Smooth muscle cell (in vitro differentiated cells): ENCODE measurements around the gene MSANTD2. TPM values are rescaled to one million over a fixed set of nuclear protein-coding genes. Genes with fewer than 3 reads are reported as not detected.

Experiments used
- DNase-seq: peaks from one replicate; lab custom pipeline; 2025; ENCODE audit not compliant: unreplicated experiment; lab: John Stamatoyannopoulos, UW
- H2AFZ ChIP-seq: fragments of 200-600 bp; sonication (generic); 2 replicates; pipeline ENCODE4 v1.6.0; 2016; ENCODE audit warnings: antibody characterized with exemption, low read depth, mild to moderate bottlenecking
- H3F3A ChIP-seq: fragments of 200-600 bp; sonication (generic); 2 replicates; pipeline ENCODE4 v1.6.0; 2017; ENCODE audit warnings: antibody characterized with exemption, low read depth
- H3K27ac ChIP-seq: fragments of 200-600 bp; sonication (generic); 2 replicates; pipeline ENCODE4 v1.5.1; 2016; ENCODE audit warnings: low read depth, mild to moderate bottlenecking
- H3K27me3 ChIP-seq: fragments of 200-600 bp; sonication (generic); 2 replicates; pipeline ENCODE4 v1.6.1; 2016; ENCODE audit warnings: low read depth, mild to moderate bottlenecking
- H3K36me3 ChIP-seq: fragments of 200-600 bp; sonication (generic); 2 replicates; pipeline ENCODE4 v1.5.1; 2016; ENCODE audit warnings: low read depth
- H3K4me1 ChIP-seq: fragments of 200-600 bp; sonication (generic); 2 replicates; pipeline ENCODE4 v1.5.1; 2016; ENCODE audit warnings: low read depth
- H3K4me2 ChIP-seq: fragments of 200-600 bp; sonication (generic); 2 replicates; pipeline ENCODE4 v1.6.0; 2016; ENCODE audit warnings: mild to moderate bottlenecking
- H3K4me3 ChIP-seq: fragments of 200-600 bp; sonication (generic); 2 replicates; pipeline ENCODE4 v1.5.1; 2016; ENCODE audit warnings: mild to moderate bottlenecking
- H3K79me2 ChIP-seq: fragments of 200-600 bp; sonication (generic); 2 replicates; pipeline ENCODE4 v1.6.0; 2016; ENCODE audit warnings: low read depth, mild to moderate bottlenecking
- H3K9ac ChIP-seq: fragments of 200-600 bp; sonication (generic); 2 replicates; pipeline ENCODE4 v1.6.0; 2016; ENCODE audit warnings: low read depth
- H3K9me3 ChIP-seq: fragments of 200-600 bp; sonication (generic); replicated peaks from 2 replicates; pipeline ENCODE4 v1.5.1; 2016; ENCODE audit warnings: low read depth
- H4K20me1 ChIP-seq: fragments of 200-600 bp; sonication (generic); 2 replicates; pipeline ENCODE4 v1.6.0; 2016; ENCODE audit warnings: low read depth
- CTCF ChIP-seq: fragments of 200-600 bp; sonication (generic); IDR thresholded peaks from 2 replicates; pipeline ENCODE4 v1.5.1; 2017; ENCODE audit warnings: borderline replicate concordance, mild to moderate bottlenecking, antibody characterized with exemption; ENCODE audit not compliant: insufficient read depth, poor library complexity, severe bottlenecking
- WGBS: methylation state at CpG from one replicate; pipeline ENCODE4 v1.1.7; 2016; ENCODE audit warnings: low lambda C conversion rate; 5-methylcytosine and 5-hydroxymethylcytosine counted together
- polyA plus RNA-seq: library from polyadenylated mRNA; unstranded; fragments of >200 nt; fragmentation: Nextera tagmentation; extraction: Ambion mirVana; gene quantifications from 2 replicates; pipeline ENCODE4 v1.2.1, GENCODE V29; 2016
- total RNA-seq: library from RNA; depleted of rRNA; stranded (reverse); fragments of >200 nt; gene quantifications from 2 replicates; pipeline ENCODE4 v1.2.3, GENCODE V29; 2014

The MSANTD2 gene
- total and polyA plus RNA-seq, 2 experiments from 2014 or later, result 13.6 to 18.8 TPM

- Histone ChIP-seq H3K4me2 (peak within 1 kb of the TSS; percentile 89), H3F3A (no peaks in the 10 kb centered on the region), H3K79me2 (no peaks in the 10 kb centered on the region), H3K9me3 (no peaks in the 10 kb centered on the region), H3K9ac (no peak within 1 kb of the TSS), H3K4me1 (peaks cover 11% of the 10 kb centered on the region), H4K20me1 (no peaks in the 10 kb centered on the region), H2AFZ (peak within 1 kb of the TSS; percentile 70), H3K27me3 (peaks cover 93% of the 10 kb centered on the region), H3K27ac (no peak within 1 kb of the TSS), H3K36me3 (no peaks in the 10 kb centered on the region), H3K4me3 (peak within 1 kb of the TSS; percentile 60)
- WGBS, result 3% methylated on average over 35 of the region's 59 CpGs
- DNase-seq, result peak; percentile 68
- no peak for TF ChIP-seq CTCF
Measured at GRCh38 chr11:124739479-124740276, 60.5 kb downstream of the MSANTD2 start, which contains the start of gene NRGN. NRGN (plus strand) TSS chr11:124739942; CDS start chr11:124740085, 143 bp downstream.

GRCh38 chr11:124738713-124739478, 61.3 kb downstream of the MSANTD2 start:
- WGBS, result 72% methylated on average over 21 of the region's 21 CpGs
- H3K4me3 ChIP-seq, result no peak overlapping the region

GRCh38 chr11:124737638-124738305, 62.4 kb downstream of the MSANTD2 start:
- Histone ChIP-seq H3K36me3 (no peaks in the 10 kb centered on the region), H3K9ac (no peak overlapping the region), H3F3A (no peaks in the 10 kb centered on the region), H3K4me2 (no peak overlapping the region), H3K27me3 (peaks cover 79% of the 10 kb centered on the region), H3K9me3 (no peaks in the 10 kb centered on the region), H3K4me3 (no peak overlapping the region), H4K20me1 (no peaks in the 10 kb centered on the region), H3K27ac (no peak overlapping the region), H3K79me2 (no peaks in the 10 kb centered on the region), H2AFZ (no peak overlapping the region), H3K4me1 (peaks cover 11% of the 10 kb centered on the region)
- TF ChIP-seq CTCF, result no peak
- DNase-seq, result no peak
- 82% methylated on average over 7 of the region's 7 CpGs for WGBS

More at GRCh38 chr11:124738713-124739478, 61.3 kb downstream of the MSANTD2 start:
- peak overlapping the region; percentile 89 for H3K4me2 ChIP-seq
- H2AFZ ChIP-seq, result no peak overlapping the region
- no peaks in the 10 kb centered on the region for H3K79me2 ChIP-seq
- no peak overlapping the region for H3K9ac ChIP-seq
- peaks cover 11% of the 10 kb centered on the region for H3K4me1 ChIP-seq
- TF ChIP-seq CTCF, result no peak
- H3K27ac ChIP-seq, result no peak overlapping the region
- no peaks in the 10 kb centered on the region for H3F3A ChIP-seq
- peaks cover 91% of the 10 kb centered on the region for H3K27me3 ChIP-seq
- no peaks in the 10 kb centered on the region for H4K20me1 ChIP-seq
- no peak for DNase-seq
- no peaks in the 10 kb centered on the region for H3K9me3 ChIP-seq
- no peaks in the 10 kb centered on the region for H3K36me3 ChIP-seq
